Measurements from ENCODE around the gene ACRBP. TPM values are rescaled to one million over a fixed set of nuclear protein-coding genes. Genes with fewer than 3 reads are reported as not detected.

Gene ACRBP
- total RNA-seq, 3 donors from 2014 or later = 1.4 to 3.0 (median 2.2) TPM

DNA sequence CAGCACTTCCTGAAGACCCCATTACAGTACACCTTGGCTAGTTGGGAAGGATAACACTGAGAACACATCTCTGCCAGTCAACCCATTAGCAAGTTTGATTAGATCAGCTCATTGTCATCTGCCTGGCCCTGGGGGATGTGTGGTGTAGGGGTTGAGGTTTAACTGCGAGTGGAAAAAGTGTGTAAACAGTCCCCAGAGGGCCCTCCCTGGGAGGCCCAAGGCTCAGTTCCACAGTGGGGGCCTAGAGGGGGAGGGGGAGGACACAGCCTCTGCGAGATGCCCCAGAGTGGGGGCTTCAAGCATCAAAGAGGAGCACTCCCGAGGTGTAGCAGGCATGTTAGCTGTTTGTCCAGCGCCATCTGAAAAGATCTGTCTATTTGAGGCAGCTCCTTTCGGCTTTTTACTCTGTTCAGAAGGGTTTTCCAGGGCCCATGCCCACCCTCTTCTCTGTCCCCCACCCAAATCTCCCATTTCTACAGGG, 11.8 kb downstream of the ACRBP start:
- TF ChIP-seq, protein P1, sequence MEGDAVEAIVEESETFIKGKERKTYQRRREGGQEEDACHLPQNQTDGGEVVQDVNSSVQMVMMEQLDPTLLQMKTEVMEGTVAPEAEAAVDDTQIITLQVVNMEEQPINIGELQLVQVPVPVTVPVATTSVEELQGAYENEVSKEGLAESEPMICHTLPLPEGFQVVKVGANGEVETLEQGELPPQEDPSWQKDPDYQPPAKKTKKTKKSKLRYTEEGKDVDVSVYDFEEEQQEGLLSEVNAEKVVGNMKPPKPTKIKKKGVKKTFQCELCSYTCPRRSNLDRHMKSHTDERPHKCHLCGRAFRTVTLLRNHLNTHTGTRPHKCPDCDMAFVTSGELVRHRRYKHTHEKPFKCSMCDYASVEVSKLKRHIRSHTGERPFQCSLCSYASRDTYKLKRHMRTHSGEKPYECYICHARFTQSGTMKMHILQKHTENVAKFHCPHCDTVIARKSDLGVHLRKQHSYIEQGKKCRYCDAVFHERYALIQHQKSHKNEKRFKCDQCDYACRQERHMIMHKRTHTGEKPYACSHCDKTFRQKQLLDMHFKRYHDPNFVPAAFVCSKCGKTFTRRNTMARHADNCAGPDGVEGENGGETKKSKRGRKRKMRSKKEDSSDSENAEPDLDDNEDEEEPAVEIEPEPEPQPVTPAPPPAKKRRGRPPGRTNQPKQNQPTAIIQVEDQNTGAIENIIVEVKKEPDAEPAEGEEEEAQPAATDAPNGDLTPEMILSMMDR (IDR thresholded peaks at IDR 0.05) = no peak
- intact Hi-C loops (cut with DNase I, micrococcal nuclease) = no loop called here
- H3K36me3 ChIP-seq (ENCODE audit: low read depth) = no peaks in the 10 kb centered on the region
- H3K4me1 ChIP-seq (ENCODE audit: low read depth) = peaks cover 38% of the 10 kb centered on the region
- ATAC-seq (peak; percentile 39), DNase-seq (peak; percentile 42 to 71 (median 55))
- H3K4me3 ChIP-seq = no peak overlapping the region
- H3K9me3 ChIP-seq = no peaks in the 10 kb centered on the region

DNA sequence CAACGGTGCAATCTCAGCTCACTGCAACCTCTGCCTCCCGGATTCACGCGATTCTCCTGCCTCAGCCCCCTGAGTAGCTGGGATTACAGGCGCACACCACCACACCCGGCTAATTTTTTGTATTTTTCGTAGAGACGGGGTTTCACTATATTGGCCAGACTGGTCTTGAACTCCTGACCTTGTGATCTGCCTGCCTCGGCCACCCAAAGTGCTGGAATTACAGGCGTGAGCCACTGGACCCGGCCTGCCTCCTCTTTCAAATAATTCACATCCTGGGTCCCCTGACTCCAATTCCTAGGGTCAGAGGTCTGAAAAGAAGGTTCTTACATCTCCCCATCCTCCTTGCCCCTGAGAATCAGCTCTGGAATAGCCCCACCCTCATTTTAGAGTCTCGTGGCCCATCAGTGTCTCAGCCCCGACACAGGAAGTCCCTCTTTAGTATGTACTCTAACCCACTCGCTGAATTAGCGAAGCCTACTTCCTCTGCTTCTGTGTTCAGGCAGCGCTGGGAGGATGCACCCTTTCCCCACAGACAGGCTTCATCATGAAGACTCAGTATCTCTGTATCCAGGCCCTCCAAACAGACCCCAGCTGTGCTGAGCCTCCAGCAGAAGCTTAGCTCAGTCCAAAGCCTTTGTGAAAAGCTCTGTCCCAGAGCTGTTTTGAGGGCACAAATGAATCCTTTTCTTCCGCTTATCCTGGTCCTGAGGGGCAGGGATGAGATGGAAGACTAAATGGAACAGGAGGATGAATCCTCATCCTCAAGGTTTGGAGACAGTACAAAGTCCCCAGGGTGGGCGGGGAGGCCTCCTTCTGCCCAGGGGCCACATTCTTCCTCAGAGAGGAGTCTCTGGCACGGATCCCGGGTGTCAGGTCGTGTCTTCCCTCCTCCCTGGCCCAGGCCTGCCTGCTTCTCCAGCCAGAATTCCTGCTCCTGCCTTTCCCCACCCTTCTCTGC, 14.9 kb downstream of the ACRBP start:
- TF ChIP-seq, protein P1 (IDR thresholded peaks at IDR 0.05) = no peak
- peak; percentile 31 for ATAC-seq

DNA sequence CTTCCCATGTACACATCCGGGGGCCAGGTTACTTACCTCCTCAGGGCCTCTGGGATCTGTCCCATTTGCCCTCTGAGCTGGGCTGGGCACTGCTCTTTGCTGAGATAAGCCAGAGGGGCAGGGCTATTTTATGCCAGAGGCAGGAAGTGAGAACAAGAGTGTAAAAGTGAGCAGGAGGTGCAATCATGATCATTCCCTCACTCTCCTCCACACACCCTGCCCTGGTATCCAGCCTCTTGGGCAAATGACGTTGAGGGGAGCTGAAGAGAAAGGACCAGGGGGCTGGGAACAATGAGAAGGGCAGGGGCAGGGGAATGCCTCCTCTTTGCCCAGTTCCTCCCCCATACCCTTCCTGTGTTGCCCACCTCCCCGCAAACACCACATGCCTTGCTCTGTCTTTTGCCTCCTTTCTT, 15.7 kb downstream of the ACRBP start:
- ATAC-seq = peak; percentile 81

More for the DNA sequence above, 14.9 kb downstream of the ACRBP start:
- intact Hi-C loops (cut with DNase I, micrococcal nuclease) = no loop called here
- no peaks in the 10 kb centered on the region for H3K9me3 ChIP-seq
- no peaks in the 10 kb centered on the region for H3K36me3 ChIP-seq (ENCODE audit: low read depth)
- DNase-seq = peak; percentile 56 to 66 (median 58)
- H3K4me1 ChIP-seq (ENCODE audit: low read depth) = peaks cover 39% of the 10 kb centered on the region
- no peak overlapping the region for H3K4me3 ChIP-seq

GRCh38 chr12:6630736-6631135, 16.5 kb downstream of the ACRBP start:
- intact Hi-C loops (cut with DNase I, micrococcal nuclease) = no loop called here
- peaks cover 39% of the 10 kb centered on the region for H3K4me1 ChIP-seq (ENCODE audit: low read depth)
- H3K9me3 ChIP-seq = no peaks in the 10 kb centered on the region
- TF ChIP-seq, protein P1 (IDR thresholded peaks at IDR 0.05) = no peak
- DNase-seq = peak in 2 of 3 donors; percentile 49 to 54
- no peak for ATAC-seq
- no peak overlapping the region for H3K4me3 ChIP-seq
- no peaks in the 10 kb centered on the region for H3K36me3 ChIP-seq (ENCODE audit: low read depth)

More for the DNA sequence above, 15.7 kb downstream of the ACRBP start:
- no peaks in the 10 kb centered on the region for H3K9me3 ChIP-seq
- TF ChIP-seq, protein P1 (IDR thresholded peaks at IDR 0.05) = no peak
- H3K4me1 ChIP-seq (ENCODE audit: low read depth) = peaks cover 39% of the 10 kb centered on the region
- peak; percentile 77 to 89 (median 85) for DNase-seq
- H3K4me3 ChIP-seq = no peak overlapping the region
- H3K36me3 ChIP-seq (ENCODE audit: low read depth) = no peaks in the 10 kb centered on the region
- intact Hi-C loops (cut with DNase I, micrococcal nuclease) = no loop called here

DNA sequence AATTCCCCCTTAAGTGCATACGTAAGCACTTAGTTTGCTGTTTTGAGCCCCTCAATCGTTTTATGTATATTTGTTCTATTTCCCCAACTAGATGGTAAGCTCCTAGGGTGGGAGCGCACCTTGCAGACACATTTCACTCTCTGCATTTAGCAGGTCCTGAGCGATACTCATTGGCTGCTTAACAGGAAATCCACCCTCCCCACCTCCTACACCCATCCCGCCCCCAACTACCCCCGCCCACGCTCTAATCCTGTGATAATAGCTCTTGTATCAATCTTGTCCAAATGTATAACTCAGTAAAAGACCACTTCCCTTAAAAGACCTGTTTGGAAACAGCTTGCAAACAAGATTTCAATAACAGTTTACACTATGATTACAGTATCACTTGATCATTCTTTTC, 19.6 kb downstream of the ACRBP start:
- intact Hi-C loops (cut with DNase I, micrococcal nuclease) = no loop called here
- DNase-seq = no peak
- peaks cover 4% of the 10 kb centered on the region for H3K36me3 ChIP-seq (ENCODE audit: low read depth)
- no peak for ATAC-seq
- no peaks in the 10 kb centered on the region for H3K9me3 ChIP-seq
- H3K4me3 ChIP-seq = no peak overlapping the region
- TF ChIP-seq, protein P1 (IDR thresholded peaks at IDR 0.05) = no peak
- H3K4me1 ChIP-seq (ENCODE audit: low read depth) = peaks cover 21% of the 10 kb centered on the region
